Urinary bladder (tissue), 4 donors: Measurements from ENCODE around the gene PFKP. TPM values are rescaled to one million over a fixed set of nuclear protein-coding genes. Genes with fewer than 3 reads are reported as not detected.

Experiments
- DNase-seq: peaks from one replicate; pipeline ENCODE4 v3.0.0-alpha.2; 2015; ENCODE audit errors: extremely low spot score
- H3K27ac ChIP-seq: one replicate; pipeline ENCODE4 v1.5.1; 2013; ENCODE audit warnings: low read depth, mild to moderate bottlenecking, moderate library complexity
- H3K36me3 ChIP-seq: one replicate; pipeline ENCODE4 v1.6.1; 2013; ENCODE audit warnings: mild to moderate bottlenecking, moderate library complexity; ENCODE audit not compliant: insufficient read depth
- H3K4me1 ChIP-seq: one replicate; pipeline ENCODE4 v1.6.1; 2013; ENCODE audit warnings: mild to moderate bottlenecking, moderate library complexity; ENCODE audit not compliant: insufficient read depth
- H3K4me3 ChIP-seq: one replicate; pipeline ENCODE4 v1.5.1; 2013; ENCODE audit warnings: low read depth, low read length
- WGBS: extraction: QIAGEN DNeasy Blood & Tissue Kit; methylation state at CpG from one replicate; pipeline ENCODE4 v1.1.7; 2013; 5-methylcytosine and 5-hydroxymethylcytosine counted together
- polyA plus RNA-seq: library from polyadenylated mRNA; stranded (reverse); fragments of 200-250 nt; gene quantifications from one replicate; pipeline ENCODE4 v1.2.3, GENCODE V29; 2013
- total RNA-seq: library from RNA; depleted of rRNA; stranded (reverse); fragments of >200 nt; gene quantifications from one replicate; pipeline ENCODE4 v1.2.3, GENCODE V29; 2014
- donor health status: healthy with polysubstance abuse.
- donor health status: healthy.

The PFKP gene
- total and polyA plus RNA-seq, 2 donors: 40.6 to 104 TPM

GRCh38 chr10:3126249-3126648 lies 58.9 kb downstream of the PFKP start:
- WGBS: 84% methylated on average over 15 of the region's 15 CpGs
- Histone ChIP-seq H3K27ac (no peak overlapping the region), H3K36me3 (no peaks in the 10 kb centered on the region), H3K4me3 (no peak overlapping the region), H3K4me1 (no peaks in the 10 kb centered on the region)
- DNase-seq: no peak

DNA sequence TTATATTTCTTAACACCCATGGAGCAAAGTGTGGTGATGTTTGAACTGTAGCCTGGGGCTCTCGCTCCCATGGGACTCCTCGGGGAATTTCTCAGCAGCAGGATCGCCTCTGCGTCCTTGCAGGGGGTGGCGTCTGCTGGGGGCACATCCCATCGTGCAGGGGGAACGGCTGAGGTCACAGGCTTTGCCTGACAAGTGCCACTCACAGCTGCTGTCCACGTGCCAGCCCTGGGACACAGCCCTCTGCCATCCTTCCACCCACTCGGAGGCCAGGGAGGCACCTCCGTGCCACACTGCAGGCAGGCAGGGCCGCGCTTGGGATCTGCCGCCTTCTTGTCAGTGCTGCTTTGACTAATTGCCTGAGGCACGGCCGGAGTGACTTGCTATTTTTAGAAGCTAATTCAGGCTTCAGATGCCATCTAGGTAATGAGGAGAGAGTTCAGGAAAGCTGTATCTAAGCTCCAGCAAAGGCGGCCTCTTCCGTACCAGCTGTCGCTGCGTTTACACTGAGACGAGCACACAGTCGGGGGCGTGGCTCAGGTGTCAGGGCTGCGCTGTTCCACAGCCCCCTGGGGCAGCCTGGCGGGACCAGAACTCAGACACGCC lies 59.5 kb downstream of the PFKP start:
- 70% methylated on average over 25 of the region's 25 CpGs for WGBS
- H3K4me3 ChIP-seq: no peak overlapping the region
- H3K4me1 ChIP-seq: no peaks in the 10 kb centered on the region
- no peak overlapping the region for H3K27ac ChIP-seq
- no peak for DNase-seq
- H3K36me3 ChIP-seq: no peaks in the 10 kb centered on the region

DNA sequence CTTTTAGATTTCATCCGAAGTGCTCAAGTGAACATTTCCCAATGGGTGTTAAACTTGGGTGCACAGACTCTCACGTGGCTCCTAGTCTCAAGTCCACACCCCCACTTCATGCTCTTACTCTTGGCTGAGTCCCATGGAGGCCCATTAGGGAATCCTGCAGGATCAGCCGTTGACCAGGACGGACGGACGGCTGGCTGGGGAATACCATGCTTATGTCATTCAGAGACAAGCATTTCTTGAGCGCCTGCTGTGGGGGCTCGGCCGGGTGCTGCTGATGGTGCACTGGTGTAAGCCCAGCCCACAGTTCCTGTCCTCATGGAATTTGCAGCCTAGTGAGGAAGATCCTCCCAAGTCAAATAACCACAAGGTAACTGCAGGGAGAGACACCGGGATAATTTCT lies 60.6 kb downstream of the PFKP start:
- no peaks in the 10 kb centered on the region for H3K36me3 ChIP-seq
- no peak for DNase-seq
- no peak overlapping the region for H3K27ac ChIP-seq
- WGBS: 87% methylated on average over 10 of the region's 10 CpGs
- H3K4me1 ChIP-seq: no peaks in the 10 kb centered on the region
- H3K4me3 ChIP-seq: no peak overlapping the region

- H3K4me3 ChIP-seq: no peak overlapping the region
- H3K27ac ChIP-seq: no peak overlapping the region
- no peaks in the 10 kb centered on the region for H3K36me3 ChIP-seq
- WGBS: 95% methylated on average over 24 of the region's 24 CpGs
- DNase-seq: no peak
- no peaks in the 10 kb centered on the region for H3K4me1 ChIP-seq
Observed at GRCh38 chr10:3128379-3129130, 61.2 kb downstream of the PFKP start.

- Histone ChIP-seq H3K4me1 (no peaks in the 10 kb centered on the region), H3K4me3 (no peak overlapping the region), H3K27ac (no peak overlapping the region), H3K36me3 (peaks cover 1% of the 10 kb centered on the region)
- 96% methylated on average over 40 of the region's 40 CpGs for WGBS
- DNase-seq: no peak
Observed at GRCh38 chr10:3129581-3130340, 62.4 kb downstream of the PFKP start.

GRCh38 chr10:3131098-3131497 lies 63.8 kb downstream of the PFKP start:
- Histone ChIP-seq H3K4me3 (no peak overlapping the region), H3K36me3 (peaks cover 1% of the 10 kb centered on the region), H3K27ac (no peak overlapping the region), H3K4me1 (no peaks in the 10 kb centered on the region)
- WGBS: 87% methylated on average over 4 of the region's 4 CpGs
- DNase-seq: no peak

- no peaks in the 10 kb centered on the region for H3K4me1 ChIP-seq
- DNase-seq: no peak
- H3K4me3 ChIP-seq: no peak overlapping the region
- peaks cover 1% of the 10 kb centered on the region for H3K36me3 ChIP-seq
- 91% methylated on average over 22 of the region's 22 CpGs for WGBS
- no peak overlapping the region for H3K27ac ChIP-seq
Observed at GRCh38 chr10:3132036-3133025, 65.0 kb downstream of the PFKP start.

- Histone ChIP-seq H3K27ac (no peak overlapping the region), H3K36me3 (peaks cover 8% of the 10 kb centered on the region), H3K4me3 (no peak overlapping the region), H3K4me1 (no peaks in the 10 kb centered on the region)
- 86% methylated on average over 5 of the region's 5 CpGs for WGBS
- DNase-seq: no peak
Observed at GRCh38 chr10:3133948-3134347, 66.6 kb downstream of the PFKP start.

- no peak for DNase-seq
- 83% methylated on average over 3 of the region's 3 CpGs for WGBS
- H3K4me3 ChIP-seq: no peak overlapping the region
- no peak overlapping the region for H3K27ac ChIP-seq
- no peaks in the 10 kb centered on the region for H3K4me1 ChIP-seq
- peaks cover 8% of the 10 kb centered on the region for H3K36me3 ChIP-seq
Observed at GRCh38 chr10:3135006-3135405, 67.7 kb downstream of the PFKP start.

- peaks cover 8% of the 10 kb centered on the region for H3K36me3 ChIP-seq
- no peak overlapping the region for H3K27ac ChIP-seq
- H3K4me1 ChIP-seq: no peaks in the 10 kb centered on the region
- no peak for DNase-seq
- H3K4me3 ChIP-seq: no peak overlapping the region
- 39% methylated on average over 14 of the region's 14 CpGs for WGBS
Observed at GRCh38 chr10:3136336-3136735, 69.0 kb downstream of the PFKP start.

DNA sequence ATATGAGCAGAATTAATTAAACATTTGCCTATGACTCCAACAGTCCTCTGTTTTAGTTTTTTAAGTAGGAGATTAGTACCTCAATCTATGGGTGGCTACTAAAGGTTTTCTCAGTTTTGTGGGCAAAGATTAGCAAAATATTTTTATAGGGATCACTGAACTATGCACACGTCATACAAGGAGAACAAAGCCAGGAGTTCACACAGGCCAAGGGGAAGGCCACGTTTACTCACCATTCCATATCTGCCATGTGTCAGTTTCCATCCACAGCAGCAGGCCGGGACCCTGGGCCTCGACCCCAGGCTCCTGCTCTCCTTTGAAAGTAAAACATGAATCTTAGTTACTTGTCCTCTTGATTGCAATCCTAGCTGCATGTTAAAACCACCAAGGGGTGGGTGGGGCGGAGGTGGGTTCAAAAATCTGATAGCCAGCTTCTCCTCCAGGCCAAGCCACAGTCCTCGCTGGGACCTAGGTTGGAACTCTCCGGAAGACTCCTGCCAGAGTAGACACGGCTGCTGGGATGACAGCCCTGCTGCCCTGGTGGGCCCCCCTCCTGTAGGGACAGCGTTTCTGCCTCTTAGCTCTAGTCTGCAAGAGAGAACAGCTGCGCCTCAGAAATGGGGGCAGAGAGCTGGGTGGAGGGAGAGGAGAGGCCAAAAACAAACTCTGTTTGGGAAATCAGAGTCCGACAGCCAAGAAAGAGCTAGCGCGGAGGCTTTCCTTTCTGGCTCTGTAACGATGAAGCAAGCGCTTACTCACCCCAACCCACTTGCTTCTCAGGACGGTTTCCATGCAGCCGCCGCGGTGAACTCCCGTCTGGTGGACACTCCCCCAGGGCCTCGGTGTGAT lies 69.6 kb downstream of the PFKP start:
- no peak overlapping the region for H3K27ac ChIP-seq
- H3K4me3 ChIP-seq: no peak overlapping the region
- H3K36me3 ChIP-seq: peaks cover 10% of the 10 kb centered on the region
- no peak for DNase-seq
- WGBS: 44% methylated on average over 21 of the region's 21 CpGs
- H3K4me1 ChIP-seq: no peaks in the 10 kb centered on the region

DNA sequence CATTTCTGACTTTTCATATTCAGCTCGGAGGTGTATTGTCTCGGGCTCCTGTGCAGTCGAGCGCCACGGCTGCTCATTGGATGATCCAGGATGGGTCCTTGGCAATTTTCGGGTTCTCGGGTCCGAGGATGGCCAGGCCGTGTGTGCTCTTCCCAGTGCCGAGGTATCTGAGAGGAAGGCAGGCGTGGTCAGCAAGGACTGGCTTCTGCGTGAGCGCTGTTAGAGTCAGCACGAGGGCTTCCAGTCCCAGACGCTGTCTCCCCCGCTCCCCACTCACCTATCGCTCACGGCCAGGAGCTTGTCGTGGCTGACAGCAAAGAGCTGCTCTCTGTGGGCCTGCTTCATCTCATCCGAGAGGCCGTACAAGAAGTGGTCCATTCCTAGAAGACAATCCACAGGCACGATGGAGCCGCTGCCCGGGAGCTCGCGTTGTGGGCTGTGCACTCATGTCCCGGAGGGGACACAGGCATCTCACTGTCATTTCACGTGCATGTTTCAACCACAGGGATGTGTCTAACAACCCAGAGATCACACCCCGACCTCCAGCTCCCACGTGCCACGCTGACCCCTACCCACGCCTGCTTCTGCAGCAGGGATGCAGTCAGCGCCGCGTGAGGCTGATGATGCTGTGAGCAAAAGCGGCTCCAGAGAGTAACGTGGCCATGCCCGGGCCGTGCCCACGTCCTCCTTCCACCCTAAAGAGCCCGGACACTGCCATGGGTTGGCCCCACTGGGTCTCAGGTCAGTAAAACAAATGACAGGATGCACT lies 70.8 kb downstream of the PFKP start:
- H3K36me3 ChIP-seq: peaks cover 14% of the 10 kb centered on the region
- H3K27ac ChIP-seq: no peak overlapping the region
- H3K4me3 ChIP-seq: no peak overlapping the region
- no peaks in the 10 kb centered on the region for H3K4me1 ChIP-seq
- 93% methylated on average over 41 of the region's 41 CpGs for WGBS
- DNase-seq: no peak
